ENCODE data around the gene CD6.

Gene CD6

DNA sequence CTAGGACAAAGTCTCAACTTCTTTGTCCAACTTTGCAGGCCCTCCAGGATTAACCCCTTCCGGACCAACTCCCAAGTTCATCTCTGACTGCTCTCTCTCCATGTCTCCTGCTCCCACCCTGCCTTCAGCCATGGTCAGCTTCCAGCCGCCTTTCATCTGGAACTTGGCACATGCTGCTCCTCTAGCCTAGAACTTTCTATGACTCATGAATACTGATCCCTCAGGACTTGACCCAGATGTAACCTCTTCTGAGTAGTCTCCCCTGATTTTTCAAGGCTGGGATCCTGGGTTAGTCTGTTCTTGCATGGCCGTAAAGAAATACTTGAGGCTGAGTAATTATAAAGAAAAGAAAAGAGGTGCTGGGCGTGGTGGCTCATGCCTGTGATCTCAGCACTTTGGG lies 14.3 kb upstream of the CD6 start (continued):
- no peak for TF ChIP-seq ZNF174 (tag by site-specific recombination; IDR thresholded peaks at IDR 0.05)
- no peak for TF ChIP-seq ZNF248 (tag by site-specific recombination; IDR thresholded peaks at IDR 0.05)
- TF ChIP-seq, protein P1, sequence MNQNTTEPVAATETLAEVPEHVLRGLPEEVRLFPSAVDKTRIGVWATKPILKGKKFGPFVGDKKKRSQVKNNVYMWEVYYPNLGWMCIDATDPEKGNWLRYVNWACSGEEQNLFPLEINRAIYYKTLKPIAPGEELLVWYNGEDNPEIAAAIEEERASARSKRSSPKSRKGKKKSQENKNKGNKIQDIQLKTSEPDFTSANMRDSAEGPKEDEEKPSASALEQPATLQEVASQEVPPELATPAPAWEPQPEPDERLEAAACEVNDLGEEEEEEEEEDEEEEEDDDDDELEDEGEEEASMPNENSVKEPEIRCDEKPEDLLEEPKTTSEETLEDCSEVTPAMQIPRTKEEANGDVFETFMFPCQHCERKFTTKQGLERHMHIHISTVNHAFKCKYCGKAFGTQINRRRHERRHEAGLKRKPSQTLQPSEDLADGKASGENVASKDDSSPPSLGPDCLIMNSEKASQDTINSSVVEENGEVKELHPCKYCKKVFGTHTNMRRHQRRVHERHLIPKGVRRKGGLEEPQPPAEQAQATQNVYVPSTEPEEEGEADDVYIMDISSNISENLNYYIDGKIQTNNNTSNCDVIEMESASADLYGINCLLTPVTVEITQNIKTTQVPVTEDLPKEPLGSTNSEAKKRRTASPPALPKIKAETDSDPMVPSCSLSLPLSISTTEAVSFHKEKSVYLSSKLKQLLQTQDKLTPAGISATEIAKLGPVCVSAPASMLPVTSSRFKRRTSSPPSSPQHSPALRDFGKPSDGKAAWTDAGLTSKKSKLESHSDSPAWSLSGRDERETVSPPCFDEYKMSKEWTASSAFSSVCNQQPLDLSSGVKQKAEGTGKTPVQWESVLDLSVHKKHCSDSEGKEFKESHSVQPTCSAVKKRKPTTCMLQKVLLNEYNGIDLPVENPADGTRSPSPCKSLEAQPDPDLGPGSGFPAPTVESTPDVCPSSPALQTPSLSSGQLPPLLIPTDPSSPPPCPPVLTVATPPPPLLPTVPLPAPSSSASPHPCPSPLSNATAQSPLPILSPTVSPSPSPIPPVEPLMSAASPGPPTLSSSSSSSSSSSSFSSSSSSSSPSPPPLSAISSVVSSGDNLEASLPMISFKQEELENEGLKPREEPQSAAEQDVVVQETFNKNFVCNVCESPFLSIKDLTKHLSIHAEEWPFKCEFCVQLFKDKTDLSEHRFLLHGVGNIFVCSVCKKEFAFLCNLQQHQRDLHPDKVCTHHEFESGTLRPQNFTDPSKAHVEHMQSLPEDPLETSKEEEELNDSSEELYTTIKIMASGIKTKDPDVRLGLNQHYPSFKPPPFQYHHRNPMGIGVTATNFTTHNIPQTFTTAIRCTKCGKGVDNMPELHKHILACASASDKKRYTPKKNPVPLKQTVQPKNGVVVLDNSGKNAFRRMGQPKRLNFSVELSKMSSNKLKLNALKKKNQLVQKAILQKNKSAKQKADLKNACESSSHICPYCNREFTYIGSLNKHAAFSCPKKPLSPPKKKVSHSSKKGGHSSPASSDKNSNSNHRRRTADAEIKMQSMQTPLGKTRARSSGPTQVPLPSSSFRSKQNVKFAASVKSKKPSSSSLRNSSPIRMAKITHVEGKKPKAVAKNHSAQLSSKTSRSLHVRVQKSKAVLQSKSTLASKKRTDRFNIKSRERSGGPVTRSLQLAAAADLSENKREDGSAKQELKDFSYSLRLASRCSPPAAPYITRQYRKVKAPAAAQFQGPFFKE (tag by site-specific recombination; IDR thresholded peaks at IDR 0.05; ENCODE audit: borderline replicate concordance): no peak
- no peak for TF ChIP-seq YY2 (tag by site-specific recombination; IDR thresholded peaks at IDR 0.05)
- TF ChIP-seq FEZF1 (tag by site-specific recombination; IDR thresholded peaks at IDR 0.05): no peak
- TF ChIP-seq, protein P2, sequence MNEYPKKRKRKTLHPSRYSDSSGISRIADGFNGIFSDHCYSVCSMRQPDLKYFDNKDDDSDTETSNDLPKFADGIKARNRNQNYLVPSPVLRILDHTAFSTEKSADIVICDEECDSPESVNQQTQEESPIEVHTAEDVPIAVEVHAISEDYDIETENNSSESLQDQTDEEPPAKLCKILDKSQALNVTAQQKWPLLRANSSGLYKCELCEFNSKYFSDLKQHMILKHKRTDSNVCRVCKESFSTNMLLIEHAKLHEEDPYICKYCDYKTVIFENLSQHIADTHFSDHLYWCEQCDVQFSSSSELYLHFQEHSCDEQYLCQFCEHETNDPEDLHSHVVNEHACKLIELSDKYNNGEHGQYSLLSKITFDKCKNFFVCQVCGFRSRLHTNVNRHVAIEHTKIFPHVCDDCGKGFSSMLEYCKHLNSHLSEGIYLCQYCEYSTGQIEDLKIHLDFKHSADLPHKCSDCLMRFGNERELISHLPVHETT (tag by site-specific recombination; IDR thresholded peaks at IDR 0.05): no peak
- no peak for TF ChIP-seq ZNF76 (tag by site-specific recombination; IDR thresholded peaks at IDR 0.05; ENCODE audit: borderline replicate concordance, low read depth)

DNA sequence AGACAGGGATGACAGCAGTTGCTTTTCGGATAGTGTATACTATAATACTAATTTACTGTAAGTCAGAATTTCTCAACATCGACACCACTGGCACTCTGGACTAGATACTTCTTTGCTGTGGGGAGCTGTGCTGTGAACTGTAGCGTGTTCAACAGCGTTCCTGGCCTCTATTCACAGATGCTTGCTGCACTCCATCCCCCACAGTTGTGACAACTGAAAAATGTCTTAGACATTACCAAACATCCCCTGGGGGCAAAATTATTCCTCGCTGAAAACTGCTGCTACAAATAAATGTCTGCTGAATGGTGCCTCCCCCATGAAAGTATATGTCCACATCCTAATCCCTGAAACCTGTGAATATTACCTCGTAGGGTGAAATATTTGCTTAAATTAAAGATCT lies 12.0 kb upstream of the CD6 start:
- Histone ChIP-seq H3K9me3 (ENCODE audit: control insufficient read depth, insufficient read depth, low read depth, low read length) (no peaks in the 10 kb centered on the region), H3K27ac (ENCODE audit: extremely low read depth, low read depth, low read length) (no peak overlapping the region), H3K4me1 (ENCODE audit: control insufficient read depth, insufficient read depth, low read length) (no peaks in the 10 kb centered on the region), H3K4me3 (ENCODE audit: low read depth, low read length) (no peak overlapping the region), H3K36me3 (ENCODE audit: control insufficient read depth in 2 of 2, insufficient read depth in 1 of 2, low read length in 2 of 2) (no peaks in the 10 kb centered on the region)
- TF ChIP-seq ZNF155 (tag by site-specific recombination; IDR thresholded peaks at IDR 0.05): no peak
- no peak for TF ChIP-seq ZNF214 (tag by site-specific recombination; IDR thresholded peaks at IDR 0.05; ENCODE audit: borderline replicate concordance)
- no peak for TF ChIP-seq ZNF76 (tag by site-specific recombination; IDR thresholded peaks at IDR 0.05; ENCODE audit: borderline replicate concordance, low read depth)
- TF ChIP-seq BCL11A (tag by site-specific recombination; IDR thresholded peaks at IDR 0.05; ENCODE audit: low read depth): no peak
- TF ChIP-seq ZNF202 (tag by site-specific recombination; IDR thresholded peaks at IDR 0.05; ENCODE audit: borderline replicate concordance): no peak
- no peak for TF ChIP-seq ZBTB7A (tag by site-specific recombination; IDR thresholded peaks at IDR 0.05; ENCODE audit: low read depth)
- TF ChIP-seq, protein P3, sequence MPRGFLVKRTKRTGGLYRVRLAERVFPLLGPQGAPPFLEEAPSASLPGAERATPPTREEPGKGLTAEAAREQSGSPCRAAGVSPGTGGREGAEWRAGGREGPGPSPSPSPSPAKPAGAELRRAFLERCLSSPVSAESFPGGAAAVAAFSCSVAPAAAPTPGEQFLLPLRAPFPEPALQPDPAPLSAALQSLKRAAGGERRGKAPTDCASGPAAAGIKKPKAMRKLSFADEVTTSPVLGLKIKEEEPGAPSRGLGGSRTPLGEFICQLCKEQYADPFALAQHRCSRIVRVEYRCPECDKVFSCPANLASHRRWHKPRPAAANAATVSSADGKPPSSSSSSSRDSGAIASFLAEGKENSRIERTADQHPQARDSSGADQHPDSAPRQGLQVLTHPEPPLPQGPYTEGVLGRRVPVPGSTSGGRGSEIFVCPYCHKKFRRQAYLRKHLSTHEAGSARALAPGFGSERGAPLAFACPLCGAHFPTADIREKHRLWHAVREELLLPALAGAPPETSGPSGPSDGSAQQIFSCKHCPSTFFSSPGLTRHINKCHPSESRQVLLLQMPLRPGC (tag by site-specific recombination; IDR thresholded peaks at IDR 0.05): no peak
- TF ChIP-seq, protein P4, sequence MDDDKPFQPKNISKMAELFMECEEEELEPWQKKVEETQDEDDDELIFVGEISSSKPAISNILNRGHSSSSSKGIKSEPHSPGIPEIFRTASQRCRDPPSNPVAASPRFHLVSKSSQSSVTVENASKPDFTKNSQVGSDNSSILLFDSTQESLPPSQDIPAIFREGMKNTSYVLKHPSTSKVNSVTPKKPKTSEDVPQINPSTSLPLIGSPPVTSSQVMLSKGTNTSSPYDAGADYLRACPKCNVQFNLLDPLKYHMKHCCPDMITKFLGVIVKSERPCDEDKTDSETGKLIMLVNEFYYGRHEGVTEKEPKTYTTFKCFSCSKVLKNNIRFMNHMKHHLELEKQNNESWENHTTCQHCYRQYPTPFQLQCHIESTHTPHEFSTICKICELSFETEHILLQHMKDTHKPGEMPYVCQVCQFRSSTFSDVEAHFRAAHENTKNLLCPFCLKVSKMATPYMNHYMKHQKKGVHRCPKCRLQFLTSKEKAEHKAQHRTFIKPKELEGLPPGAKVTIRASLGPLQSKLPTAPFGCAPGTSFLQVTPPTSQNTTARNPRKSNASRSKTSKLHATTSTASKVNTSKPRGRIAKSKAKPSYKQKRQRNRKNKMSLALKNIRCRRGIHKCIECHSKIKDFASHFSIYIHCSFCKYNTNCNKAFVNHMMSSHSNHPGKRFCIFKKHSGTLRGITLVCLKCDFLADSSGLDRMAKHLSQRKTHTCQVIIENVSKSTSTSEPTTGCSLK (tag by site-specific recombination; IDR thresholded peaks at IDR 0.05): no peak
- TF ChIP-seq KLF9 (tag by site-specific recombination; IDR thresholded peaks at IDR 0.05; ENCODE audit: low read depth): no peak
- no peak for TF ChIP-seq ZNF184 (tag by site-specific recombination; IDR thresholded peaks at IDR 0.05)
- TF ChIP-seq ZNF843 (tag by site-specific recombination; IDR thresholded peaks at IDR 0.05): no peak
- TF ChIP-seq ZXDB (tag by site-specific recombination; IDR thresholded peaks at IDR 0.05): no peak
- TF ChIP-seq ZNF561 (tag by site-specific recombination; IDR thresholded peaks at IDR 0.05; ENCODE audit: borderline replicate concordance): no peak
- no peak for TF ChIP-seq ZNF776 (tag by site-specific recombination; IDR thresholded peaks at IDR 0.05; ENCODE audit: borderline replicate concordance)
- TF ChIP-seq ZNF354C (tag by site-specific recombination; IDR thresholded peaks at IDR 0.05; ENCODE audit: borderline replicate concordance, low read depth): no peak
- no peak for TF ChIP-seq KLF16 (tag by site-specific recombination; IDR thresholded peaks at IDR 0.05)
- ChIA-PET POLR2A (no interaction called here), CTCF (interaction anchor here (0.6 to 0.8 kb wide), 2 partner anchors 14 to 260 kb away, joined by 3 to 4 read pairs; partner anchors contain the start of gene MS4A8)

All from HEK293 (cell line).